HG02943 (cell line): ENCODE data around the gene RPN1.

ENCODE experiments used
- ATAC-seq: cut with Tn5 transposase; IDR thresholded peaks from one replicate; pipeline ENCODE4 v1.9.1; 2021; ENCODE audit warnings: mild to moderate bottlenecking, low read depth, moderate library complexity; ENCODE audit not compliant: unreplicated experiment

The RPN1 gene

DNA sequence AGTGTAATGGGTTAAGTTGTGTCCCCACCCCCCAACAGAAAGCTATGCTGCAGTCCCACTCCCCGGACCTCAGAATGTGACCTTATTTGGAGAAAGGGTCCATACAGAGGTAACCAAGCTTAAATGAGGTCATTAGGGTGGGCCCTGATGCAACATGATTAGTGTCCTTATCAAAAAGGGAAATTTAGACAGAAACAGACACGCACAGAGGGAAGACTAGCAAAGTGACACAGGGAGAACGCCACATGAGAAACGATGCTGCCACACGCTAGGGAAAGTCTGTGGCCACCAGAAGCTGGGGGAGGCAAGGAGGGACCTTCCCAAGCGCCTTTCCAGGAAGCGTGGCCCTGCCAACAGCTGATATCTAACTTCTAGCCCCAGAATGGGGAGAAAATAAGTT, 65.4 kb downstream of the RPN1 start:
- ATAC-seq: no peak

DNA sequence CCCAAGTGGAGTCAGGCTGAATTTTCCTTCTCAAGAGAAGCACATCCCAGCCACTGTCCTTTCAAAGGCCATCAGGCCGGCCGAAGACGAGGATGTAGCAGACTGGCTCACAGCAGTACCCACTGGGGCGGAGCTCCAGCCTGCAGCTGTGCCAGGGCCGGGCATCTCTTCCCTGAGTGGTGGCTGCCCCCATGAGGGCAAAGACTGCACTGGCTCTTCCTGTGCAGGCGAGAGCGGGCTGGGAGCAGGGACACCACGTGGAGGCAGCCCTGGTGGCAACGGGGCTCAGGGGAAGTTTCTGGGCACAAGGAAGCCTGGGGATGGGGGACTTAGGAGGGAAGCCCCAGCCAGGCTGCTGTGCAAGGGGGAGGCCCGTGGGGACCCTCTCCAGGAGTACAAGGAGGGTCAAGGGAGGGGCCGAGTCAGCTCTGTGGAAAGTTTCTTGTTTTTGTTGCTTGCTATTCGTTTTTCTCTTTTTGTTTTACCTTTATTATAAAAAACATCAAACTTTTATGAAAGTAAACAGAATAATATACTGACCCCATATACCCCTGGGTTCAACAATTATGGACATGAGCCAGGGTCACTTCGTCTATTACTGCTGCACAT, 66.1 kb downstream of the RPN1 start:
- ATAC-seq: no peak

DNA sequence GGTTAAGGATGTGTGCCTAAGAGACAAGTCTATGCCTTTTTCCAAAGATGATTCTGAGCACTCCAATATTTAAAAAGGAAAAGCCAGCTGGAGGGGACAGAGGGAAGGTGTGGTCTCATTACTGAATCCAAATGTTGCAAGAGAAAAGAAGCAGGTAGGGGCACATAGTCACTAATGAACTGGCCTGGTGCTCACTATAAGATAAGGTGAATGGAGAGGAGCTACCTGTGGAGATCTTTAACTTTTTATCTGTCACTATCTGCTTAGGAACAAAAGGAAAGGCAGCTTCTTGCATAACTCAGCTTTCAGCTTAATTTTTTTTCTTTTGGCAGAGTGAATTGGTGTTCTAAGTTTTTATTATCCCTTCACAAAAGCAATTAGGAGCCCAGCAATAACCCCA, 69.1 kb downstream of the RPN1 start:
- ATAC-seq: no peak

DNA sequence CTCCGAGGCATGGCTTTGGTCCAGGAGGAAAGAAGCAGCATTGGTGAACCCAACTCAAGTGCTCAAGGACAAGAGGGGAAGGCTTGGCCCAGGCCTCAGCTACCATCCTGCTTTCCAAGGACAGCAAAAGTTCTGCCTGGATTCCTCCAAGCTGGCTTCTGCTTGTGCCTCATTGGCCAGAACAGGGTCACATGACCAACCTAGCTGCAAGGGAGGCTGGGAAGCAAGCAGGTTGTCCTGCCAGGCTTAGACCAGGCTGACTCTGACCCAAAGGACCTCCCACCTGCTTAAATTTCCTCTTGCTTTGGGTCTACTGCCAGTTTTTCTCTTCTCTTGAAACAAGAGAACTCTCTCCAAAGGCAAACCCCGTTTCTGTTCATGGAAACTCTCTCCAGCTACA, 70.7 kb downstream of the RPN1 start:
- ATAC-seq: no peak

DNA sequence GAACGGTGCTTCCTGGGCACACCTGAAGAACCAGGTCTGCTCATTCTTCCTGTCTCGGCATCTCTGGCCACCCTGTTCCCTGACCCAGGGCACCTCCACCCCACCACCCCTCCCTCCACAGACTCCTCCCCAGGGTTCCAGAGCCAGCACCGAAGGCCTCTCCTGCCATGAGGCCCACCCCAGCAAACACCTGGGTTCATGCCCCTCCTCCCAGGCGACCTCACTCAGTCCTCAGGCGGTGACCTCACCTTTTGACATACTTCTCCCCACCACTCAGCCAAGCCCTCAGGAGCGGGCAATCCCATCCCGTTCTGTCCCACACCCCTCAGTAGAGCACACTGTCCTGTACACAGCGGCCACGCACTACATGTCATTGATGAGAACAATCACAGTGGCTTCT, 72.3 kb downstream of the RPN1 start:
- no peak for ATAC-seq

DNA sequence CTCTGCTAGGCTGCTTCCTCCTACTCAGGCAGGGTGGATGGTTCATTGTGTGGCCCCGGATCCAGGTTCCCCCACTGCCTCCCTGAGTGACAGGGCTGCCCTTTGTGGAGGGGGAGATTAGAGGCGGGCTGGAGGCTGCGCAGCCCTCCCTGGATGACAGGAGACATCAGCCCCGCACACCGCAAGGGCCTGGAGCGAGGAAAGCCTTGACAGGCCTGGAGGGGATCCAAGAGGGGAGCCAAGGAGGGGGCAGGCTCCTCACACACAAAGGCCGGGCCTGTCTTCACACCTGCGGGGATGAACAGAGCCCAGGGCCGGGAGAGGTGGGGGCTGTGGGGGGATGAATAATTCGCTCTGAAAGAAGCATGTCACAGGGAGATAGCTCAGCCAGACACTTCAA, 72.9 kb downstream of the RPN1 start:
- no peak for ATAC-seq

DNA sequence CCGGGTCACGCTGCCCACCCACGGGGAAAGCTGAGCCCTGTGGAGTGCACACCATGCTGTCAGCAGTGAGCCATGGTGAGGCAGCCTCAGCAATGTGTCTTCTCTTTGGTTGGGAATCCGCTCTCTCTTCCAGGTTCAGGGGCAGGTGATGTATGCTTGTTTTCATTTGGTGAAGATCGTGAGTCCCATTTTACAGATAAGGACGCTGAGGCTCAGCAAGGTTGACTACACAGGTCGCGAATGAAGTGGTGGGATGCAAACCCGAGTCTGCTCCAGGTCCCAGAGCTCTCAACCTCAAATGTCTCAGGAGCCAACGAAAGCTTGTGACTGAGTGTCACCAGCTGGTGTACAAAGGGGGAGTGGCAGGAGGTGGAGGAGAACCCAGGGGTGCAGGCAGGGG, 74.3 kb downstream of the RPN1 start:
- ATAC-seq: no peak

DNA sequence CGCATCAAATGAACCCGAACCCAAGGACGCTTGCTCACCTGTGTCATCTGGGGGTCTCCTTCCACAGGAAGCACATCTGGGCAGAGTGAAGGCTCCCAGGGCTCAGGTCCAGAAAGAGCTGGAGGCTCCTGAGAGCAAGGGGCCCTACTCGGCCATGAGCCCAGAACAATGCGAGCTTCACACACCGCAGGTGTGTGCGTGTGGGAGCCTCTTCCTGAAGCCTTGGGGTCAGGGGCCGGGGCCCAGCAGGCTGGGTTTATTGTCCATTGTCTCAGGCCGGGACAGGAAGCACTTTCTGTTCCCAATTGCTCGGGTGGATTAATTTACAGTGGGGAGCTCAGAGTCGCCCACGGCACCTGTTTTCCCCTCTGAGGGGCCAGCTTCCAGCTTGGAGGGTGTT, 74.8 kb downstream of the RPN1 start:
- ATAC-seq: no peak

DNA sequence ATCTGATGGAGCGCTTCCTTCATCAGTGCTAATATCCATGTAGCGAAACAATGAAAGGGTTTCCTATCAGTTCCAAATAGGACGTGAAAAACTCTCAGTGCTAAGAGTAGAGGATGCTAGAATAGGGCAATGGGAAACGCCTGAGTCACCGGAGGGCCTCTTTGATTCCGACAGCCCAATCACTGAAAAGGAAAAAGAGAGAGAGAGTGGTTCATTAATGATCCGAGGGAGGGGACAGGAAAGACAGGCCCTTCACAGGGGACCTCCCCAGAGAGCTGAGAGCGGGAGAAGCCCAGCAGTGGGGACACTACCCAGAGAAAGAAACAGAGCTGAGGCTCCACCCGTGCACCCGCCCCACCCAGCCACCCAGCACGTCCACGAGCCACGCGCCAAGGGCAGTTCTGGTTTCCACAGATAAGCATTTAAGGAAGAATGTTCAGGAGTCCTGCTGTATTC, 76.9 kb downstream of the RPN1 start:
- no peak for ATAC-seq

DNA sequence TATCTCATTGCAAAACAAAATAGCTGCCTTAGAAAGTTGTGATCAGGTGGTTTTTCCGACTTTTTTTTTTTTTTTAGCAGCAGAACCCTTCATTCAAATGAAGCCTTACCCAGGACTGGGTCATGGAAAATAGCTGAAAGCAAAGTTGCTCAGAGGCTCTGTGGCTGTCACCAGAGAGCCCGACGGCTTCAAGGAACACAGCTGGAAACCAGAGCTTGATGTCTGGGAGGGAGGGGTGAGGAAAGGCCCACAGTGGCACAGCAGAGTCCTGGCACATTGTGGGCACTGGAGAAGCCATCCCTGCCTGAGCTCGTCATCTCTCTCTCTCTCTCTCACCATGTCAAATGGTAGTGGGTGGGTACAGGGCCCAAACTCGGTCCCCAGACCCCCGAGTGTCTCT, 77.5 kb downstream of the RPN1 start:
- ATAC-seq: no peak

DNA sequence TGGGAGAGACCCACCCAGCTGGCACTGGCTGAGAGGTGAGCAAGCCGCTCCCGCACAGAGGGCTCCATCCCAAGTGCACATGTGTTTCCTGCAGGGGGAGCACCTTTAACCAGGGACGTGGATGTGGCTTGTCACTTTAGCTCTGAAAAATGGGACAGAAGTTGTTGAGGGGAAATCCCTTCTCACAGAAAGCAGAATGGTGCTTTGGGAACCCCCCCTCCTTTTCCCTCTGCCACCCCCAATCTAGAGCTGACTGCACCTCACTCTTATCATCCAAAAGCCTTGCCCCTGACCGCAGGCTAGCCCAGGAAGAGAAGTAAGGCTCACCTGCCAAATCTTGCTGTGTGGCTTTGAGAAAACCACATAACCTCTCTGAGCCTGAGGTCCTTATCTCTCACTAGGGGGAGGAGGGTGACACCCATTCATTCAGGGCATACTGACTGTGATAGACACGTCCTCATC, 77.9 kb downstream of the RPN1 start:
- ATAC-seq: no peak

DNA sequence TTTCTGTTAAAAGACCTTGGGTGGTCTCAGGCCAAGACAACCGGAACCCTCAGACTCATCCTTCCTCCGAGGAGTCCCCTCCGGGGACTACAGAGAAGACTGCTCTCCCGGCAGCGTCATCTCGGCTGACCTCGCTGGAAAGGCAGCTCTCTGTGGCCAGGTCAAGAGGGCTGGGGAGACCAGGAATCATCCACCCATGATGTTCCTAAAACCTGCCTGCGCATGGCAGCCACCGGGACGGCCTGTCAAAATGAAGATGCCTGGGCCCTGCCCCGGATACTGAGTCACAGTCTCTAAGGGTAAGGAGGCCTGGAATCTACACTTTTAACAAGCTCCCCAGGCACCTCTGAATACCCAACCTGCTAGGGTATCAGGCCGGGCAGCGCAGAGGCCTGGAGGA, 78.6 kb downstream of the RPN1 start:
- ATAC-seq: no peak
